Muscle layer of duodenum (tissue), 2 donors: Measurements from ENCODE around the gene PLXND1.

Experiments used
- H3K27ac ChIP-seq: one replicate; pipeline ENCODE4 v1.7.0; 2013; ENCODE audit warnings: mild to moderate bottlenecking, low read length
- H3K27me3 ChIP-seq: one replicate; pipeline ENCODE4 v1.7.0; 2013; ENCODE audit warnings: low read depth, mild to moderate bottlenecking, control low read depth, low read length
- H3K36me3 ChIP-seq, 2 donors: one replicate each; pipeline ENCODE4 v1.7.0; 2013; ENCODE audit warnings: low read length in 2 of 2, control low read depth in 1 of 2, mild to moderate bottlenecking in 1 of 2; ENCODE audit not compliant: insufficient read depth in 2 of 2, control insufficient read depth in 1 of 2
- H3K4me1 ChIP-seq, 2 donors: one replicate each; pipeline ENCODE4 v1.7.0; 2013; ENCODE audit warnings: low read length in 2 of 2, mild to moderate bottlenecking in 2 of 2, control low read depth in 1 of 2, moderate library complexity in 1 of 2; ENCODE audit not compliant: insufficient read depth in 2 of 2, control insufficient read depth in 1 of 2
- H3K4me3 ChIP-seq, 2 donors: one replicate each; pipeline ENCODE4 v1.7.0; 2013; ENCODE audit warnings: low read length in 2 of 2, low read depth in 1 of 2, mild to moderate bottlenecking in 1 of 2
- H3K9me3 ChIP-seq, 2 donors: one replicate each; pipeline ENCODE4 v1.7.0; 2013; ENCODE audit warnings: low read length in 2 of 2, control low read depth in 1 of 2, mild to moderate bottlenecking in 1 of 2; ENCODE audit not compliant: control insufficient read depth in 1 of 2
- donor health status: healthy.

PLXND1 gene

GRCh38 chr3:129529436-129530210 is 76.9 kb downstream of the PLXND1 start:
- no peaks in the 10 kb centered on the region for H3K4me1 ChIP-seq
- no peaks in the 10 kb centered on the region for H3K27me3 ChIP-seq
- H3K36me3 ChIP-seq = no peaks in the 10 kb centered on the region
- no peak overlapping the region for H3K27ac ChIP-seq
- no peak overlapping the region for H3K4me3 ChIP-seq
- H3K9me3 ChIP-seq = no peaks in the 10 kb centered on the region

GRCh38 chr3:129528589-129529100 is 77.8 kb downstream of the PLXND1 start, which contains the start of gene RHO:
Gene RHO (plus strand): TSS chr3:129528639. CDS start chr3:129528734, 95 bp downstream.
- Histone ChIP-seq H3K36me3 (no peaks in the 10 kb centered on the region), H3K4me3 (no peak within 1 kb of the TSS), H3K9me3 (no peaks in the 10 kb centered on the region), H3K4me1 (no peaks in the 10 kb centered on the region), H3K27ac (no peak within 1 kb of the TSS), H3K27me3 (no peaks in the 10 kb centered on the region)

- Histone ChIP-seq H3K4me1 (no peaks in the 10 kb centered on the region), H3K27me3 (no peaks in the 10 kb centered on the region), H3K9me3 (no peaks in the 10 kb centered on the region), H3K27ac (no peak overlapping the region), H3K4me3 (no peak overlapping the region), H3K36me3 (no peaks in the 10 kb centered on the region)
Observed at GRCh38 chr3:129527262-129527661, 79.2 kb downstream of the PLXND1 start.

- Histone ChIP-seq H3K27ac (no peak overlapping the region), H3K4me3 (no peak overlapping the region), H3K9me3 (no peaks in the 10 kb centered on the region), H3K36me3 (no peaks in the 10 kb centered on the region), H3K4me1 (no peaks in the 10 kb centered on the region), H3K27me3 (no peaks in the 10 kb centered on the region)
Observed at GRCh38 chr3:129526121-129526900, 80.2 kb downstream of the PLXND1 start.

- Histone ChIP-seq H3K4me3 (no peak overlapping the region), H3K27ac (no peak overlapping the region), H3K36me3 (no peaks in the 10 kb centered on the region), H3K9me3 (no peaks in the 10 kb centered on the region), H3K27me3 (no peaks in the 10 kb centered on the region), H3K4me1 (no peaks in the 10 kb centered on the region)
Observed at GRCh38 chr3:129525341-129525968, 81.0 kb downstream of the PLXND1 start.

- H3K27me3 ChIP-seq = no peaks in the 10 kb centered on the region
- H3K4me3 ChIP-seq = no peak overlapping the region
- H3K4me1 ChIP-seq = no peaks in the 10 kb centered on the region
- no peaks in the 10 kb centered on the region for H3K9me3 ChIP-seq
- H3K36me3 ChIP-seq = peaks cover 0 to 11% of the 10 kb centered on the region in 2 donors
- H3K27ac ChIP-seq = no peak overlapping the region
Observed at GRCh38 chr3:129524081-129524480, 82.4 kb downstream of the PLXND1 start.

GRCh38 chr3:129522953-129523352 is 83.5 kb downstream of the PLXND1 start:
- Histone ChIP-seq H3K9me3 (no peaks in the 10 kb centered on the region), H3K36me3 (peaks cover 0 to 15% of the 10 kb centered on the region in 2 donors), H3K4me1 (no peaks in the 10 kb centered on the region), H3K27ac (no peak overlapping the region), H3K4me3 (no peak overlapping the region), H3K27me3 (no peaks in the 10 kb centered on the region)

GRCh38 chr3:129521611-129522010 is 84.9 kb downstream of the PLXND1 start:
- Histone ChIP-seq H3K4me3 (no peak overlapping the region), H3K9me3 (no peaks in the 10 kb centered on the region), H3K27ac (no peak overlapping the region), H3K4me1 (no peaks in the 10 kb centered on the region), H3K36me3 (peaks cover 0 to 29% of the 10 kb centered on the region in 2 donors), H3K27me3 (no peaks in the 10 kb centered on the region)

- H3K9me3 ChIP-seq = no peaks in the 10 kb centered on the region
- peaks cover 0 to 35% of the 10 kb centered on the region in 2 donors for H3K36me3 ChIP-seq
- no peak overlapping the region for H3K27ac ChIP-seq
- no peaks in the 10 kb centered on the region for H3K4me1 ChIP-seq
- H3K4me3 ChIP-seq = no peak overlapping the region
- H3K27me3 ChIP-seq = no peaks in the 10 kb centered on the region
Observed at GRCh38 chr3:129520960-129521359, 85.5 kb downstream of the PLXND1 start.

GRCh38 chr3:129519896-129520715 is 86.4 kb downstream of the PLXND1 start:
- Histone ChIP-seq H3K4me1 (no peaks in the 10 kb centered on the region), H3K27ac (no peak overlapping the region), H3K27me3 (no peaks in the 10 kb centered on the region), H3K36me3 (peaks cover 0 to 41% of the 10 kb centered on the region in 2 donors), H3K9me3 (no peaks in the 10 kb centered on the region), H3K4me3 (no peak overlapping the region)
